ENCODE data around the gene NAV2.

Gene NAV2

DNA sequence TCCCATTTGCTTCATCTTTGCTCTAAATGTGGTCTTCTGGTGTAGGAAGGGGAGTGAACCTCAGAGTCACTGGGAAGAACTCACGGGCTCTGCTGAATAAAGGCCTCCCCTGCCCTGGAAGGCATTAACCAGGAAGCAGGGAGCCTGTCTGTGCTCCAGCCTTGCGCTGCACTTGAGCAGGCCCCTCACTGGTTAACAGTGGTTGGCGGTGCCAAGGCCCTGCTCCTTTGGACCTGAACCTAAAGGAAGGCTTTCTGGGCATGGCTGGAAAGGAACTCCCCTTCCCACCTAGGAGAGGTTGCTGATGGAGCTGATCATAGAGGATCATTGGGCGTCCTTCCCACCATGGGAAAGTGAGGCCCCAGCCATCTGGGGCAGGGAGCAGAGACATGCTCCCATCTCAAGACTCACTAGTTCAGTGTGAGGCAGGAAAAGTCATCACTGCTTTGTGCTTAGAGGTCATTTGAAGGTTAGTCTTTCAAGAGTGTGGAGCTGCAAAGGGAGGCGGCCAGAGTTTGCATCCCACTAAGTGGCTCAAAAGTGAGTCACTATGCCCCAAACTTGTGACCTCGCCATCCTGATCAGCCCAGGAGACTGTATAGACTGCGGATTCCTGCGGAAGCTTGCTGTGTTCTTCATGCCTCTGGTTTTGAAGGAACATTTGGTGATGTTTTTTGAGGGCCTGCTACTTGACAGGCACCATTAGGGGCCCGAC, 397.3 kb downstream of the NAV2 start:
- no peaks in the 10 kb centered on the region for H3K27me3 ChIP-seq (ENCODE audit: insufficient read depth, low read length, poor library complexity)
- no peaks in the 10 kb centered on the region for H4K20me1 ChIP-seq (ENCODE audit: insufficient read depth, low read length)
- H3K4me3 ChIP-seq (ENCODE audit: low read depth in 1 of 2, low read length in 2 of 2), result no peak overlapping the region
- no peak overlapping the region for H2AFZ ChIP-seq (ENCODE audit: low read depth, low read length)
- H3K4me1 ChIP-seq (ENCODE audit: insufficient read depth, low read length), result no peaks in the 10 kb centered on the region
- no peak for DNase-seq
- H3K9me3 ChIP-seq (ENCODE audit: insufficient read depth, low read length, severe bottlenecking), result no peaks in the 10 kb centered on the region
- H3K4me2 ChIP-seq (ENCODE audit: insufficient read depth, low read length), result no peak overlapping the region
- no peaks in the 10 kb centered on the region for H3K36me3 ChIP-seq (ENCODE audit: insufficient read depth, low read length)
- TF ChIP-seq EZH2 (IDR thresholded peaks at IDR 0.05; ENCODE audit: borderline replicate concordance, low read depth, low read length, severe bottlenecking) (no peak), CTCF (IDR thresholded peaks at IDR 0.05; ENCODE audit: borderline replicate concordance, extremely low read depth, low read length, poor library complexity, severe bottlenecking) (no peak)
- no peak overlapping the region for H3K9ac ChIP-seq (ENCODE audit: low read depth, low read length)
- H3K79me2 ChIP-seq (ENCODE audit: insufficient read depth, low read length), result no peaks in the 10 kb centered on the region
- no peak for ATAC-seq (ENCODE audit: insufficient read depth, low read depth)
- no peak overlapping the region for H3K27ac ChIP-seq (ENCODE audit: low read length)

DNA sequence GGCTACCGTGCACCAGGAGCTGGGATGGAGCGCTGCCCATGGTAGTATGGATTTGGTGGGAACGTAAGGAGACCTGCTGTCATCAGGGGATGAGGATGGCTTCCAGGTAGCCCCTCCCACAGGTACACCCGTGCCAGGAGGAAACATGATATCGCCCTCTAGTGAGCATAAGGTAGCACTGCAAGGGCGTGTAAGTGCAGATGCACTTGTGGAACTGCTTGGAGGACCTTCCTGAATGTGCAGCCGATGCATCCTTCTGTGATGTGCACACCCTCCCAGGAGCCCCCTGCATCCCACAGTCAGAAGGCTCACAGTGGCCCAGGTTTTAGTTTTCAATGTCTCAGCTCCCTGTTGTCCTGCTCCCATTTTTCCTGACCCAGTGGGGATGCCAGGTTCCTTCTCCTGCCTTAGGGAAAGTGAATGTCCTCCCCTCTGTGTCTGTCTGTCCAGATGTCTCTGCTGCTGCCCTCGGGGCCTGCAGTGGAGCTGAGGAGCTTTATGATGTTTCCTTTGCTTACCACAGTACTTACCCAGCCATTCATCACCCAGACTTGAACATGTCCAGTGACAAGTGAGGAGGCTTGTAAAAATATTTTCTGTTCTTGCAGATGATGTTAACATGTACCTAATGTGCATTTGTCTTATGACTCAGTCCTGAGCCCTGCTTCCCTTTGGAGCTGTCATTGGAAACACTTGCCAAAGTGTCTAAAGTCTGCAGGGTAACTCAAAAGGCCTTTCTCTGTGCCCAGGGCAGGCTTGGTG, 398.5 kb downstream of the NAV2 start:
- no peaks in the 10 kb centered on the region for H3K27me3 ChIP-seq (ENCODE audit: insufficient read depth, low read length, poor library complexity)
- DNase-seq (peak; percentile 48), ATAC-seq (ENCODE audit: insufficient read depth, low read depth) (peak; percentile 69; the same call in 2 of the 3 replicates)
- no peaks in the 10 kb centered on the region for H3K36me3 ChIP-seq (ENCODE audit: insufficient read depth, low read length)
- no peak overlapping the region for H2AFZ ChIP-seq (ENCODE audit: low read depth, low read length)
- H3K79me2 ChIP-seq (ENCODE audit: insufficient read depth, low read length), result no peaks in the 10 kb centered on the region
- TF ChIP-seq EZH2 (IDR thresholded peaks at IDR 0.05; ENCODE audit: borderline replicate concordance, low read depth, low read length, severe bottlenecking) (no peak), CTCF (IDR thresholded peaks at IDR 0.05; ENCODE audit: borderline replicate concordance, extremely low read depth, low read length, poor library complexity, severe bottlenecking) (peak; percentile 95)
- H3K27ac ChIP-seq (ENCODE audit: low read length), result no peak overlapping the region
- no peak overlapping the region for H3K4me3 ChIP-seq (ENCODE audit: low read depth in 1 of 2, low read length in 2 of 2)
- H3K4me2 ChIP-seq (ENCODE audit: insufficient read depth, low read length), result no peak overlapping the region
- H3K9me3 ChIP-seq (ENCODE audit: insufficient read depth, low read length, severe bottlenecking), result no peaks in the 10 kb centered on the region
- no peak overlapping the region for H3K9ac ChIP-seq (ENCODE audit: low read depth, low read length)
- no peaks in the 10 kb centered on the region for H4K20me1 ChIP-seq (ENCODE audit: insufficient read depth, low read length)
- H3K4me1 ChIP-seq (ENCODE audit: insufficient read depth, low read length), result no peaks in the 10 kb centered on the region

DNA sequence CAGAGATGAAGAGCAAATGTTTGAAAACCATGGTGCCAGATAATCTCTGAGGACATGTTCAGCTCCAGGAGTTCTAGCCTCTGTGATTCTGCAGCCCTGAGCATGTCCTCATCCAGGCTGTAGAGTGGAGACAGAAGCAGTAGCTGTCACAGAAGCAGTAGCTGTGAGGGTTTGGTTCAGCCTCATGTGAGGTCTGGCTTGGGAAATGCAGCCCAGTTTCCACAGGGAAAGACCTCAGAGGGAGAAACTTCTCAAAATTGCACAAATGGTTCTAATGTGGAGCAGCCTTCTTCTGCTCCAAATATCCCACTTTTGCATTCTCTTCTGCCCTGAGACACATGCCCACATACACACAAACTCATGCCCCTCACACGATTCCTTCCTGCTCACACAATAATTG, 399.2 kb downstream of the NAV2 start:
- H3K9me3 ChIP-seq (ENCODE audit: insufficient read depth, low read length, severe bottlenecking), result no peaks in the 10 kb centered on the region
- no peak overlapping the region for H3K4me3 ChIP-seq (ENCODE audit: low read depth in 1 of 2, low read length in 2 of 2)
- no peak overlapping the region for H3K9ac ChIP-seq (ENCODE audit: low read depth, low read length)
- H3K36me3 ChIP-seq (ENCODE audit: insufficient read depth, low read length), result no peaks in the 10 kb centered on the region
- ATAC-seq (ENCODE audit: insufficient read depth, low read depth) (no peak), DNase-seq (no peak)
- no peak overlapping the region for H3K4me2 ChIP-seq (ENCODE audit: insufficient read depth, low read length)
- no peaks in the 10 kb centered on the region for H3K27me3 ChIP-seq (ENCODE audit: insufficient read depth, low read length, poor library complexity)
- H3K27ac ChIP-seq (ENCODE audit: low read length), result no peak overlapping the region
- no peaks in the 10 kb centered on the region for H4K20me1 ChIP-seq (ENCODE audit: insufficient read depth, low read length)
- H3K4me1 ChIP-seq (ENCODE audit: insufficient read depth, low read length), result no peaks in the 10 kb centered on the region
- no peak for TF ChIP-seq EZH2 (IDR thresholded peaks at IDR 0.05; ENCODE audit: borderline replicate concordance, low read depth, low read length, severe bottlenecking)
- no peaks in the 10 kb centered on the region for H3K79me2 ChIP-seq (ENCODE audit: insufficient read depth, low read length)
- no peak overlapping the region for H2AFZ ChIP-seq (ENCODE audit: low read depth, low read length)

Measured in DND-41 (cell line).